IMR-90 (cell line): ENCODE measurements around the gene MIEF2. TPM values are rescaled to one million over a fixed set of nuclear protein-coding genes. Genes with fewer than 3 reads are reported as not detected.
A peak's percentile ranks its signal among the peaks of the same experiment; 100 is the strongest.

ENCODE experiments used
- ATAC-seq: fragments of 200-7000 bp; cut with Tn5 transposase; 2 replicates; pipeline ENCODE4 v1.9.1; 2020; ENCODE audit warnings: low read depth, mild to moderate bottlenecking, moderate library complexity
- BruUV-seq: library from RNA; stranded (reverse); fragments of 400-500 nt; replicated peaks from 2 replicates; lab custom pipeline; 2021; lab: Mats Ljungman, UMichigan
- CTCF ChIA-PET: fragments of 300-600 bp; formaldehyde crosslinking; extraction: SDS; loops from one replicate; lab custom pipeline; 2021; ENCODE audit warnings: antibody characterized with exemption; lab: Yijun Ruan, JAX
- POLR2A ChIA-PET: fragments of 300-600 bp; sonication (Branson Sonifier 250); formaldehyde crosslinking; loops from one replicate; lab custom pipeline; 2022; ENCODE audit warnings: antibody characterized with exemption; ENCODE audit not compliant: unreplicated experiment; lab: Charles Lee
- DNase-seq: peaks from one replicate; pipeline ENCODE4 v3.0.0; 2013
- H2AFZ ChIP-seq: replicated peaks from 2 replicates; pipeline ENCODE3; 2013; ENCODE audit warnings: low read length, mild to moderate bottlenecking; ENCODE audit not compliant: poor library complexity
- H2AK5ac ChIP-seq: 2 replicates; pipeline ENCODE4 v1.6.1; 2013; ENCODE audit warnings: low read depth, low read length, inconsistent platforms
- H2AK9ac ChIP-seq: replicated peaks from 2 replicates; pipeline ENCODE3; 2013; ENCODE audit warnings: mild to moderate bottlenecking, low read depth, low read length, moderate library complexity; ENCODE audit not compliant: poor library complexity
- H2BK120ac ChIP-seq: 2 replicates; pipeline ENCODE4 v1.6.1; 2013; ENCODE audit warnings: low read depth, low read length, inconsistent platforms
- H2BK15ac ChIP-seq: 3 replicates; pipeline ENCODE4 v1.6.1; 2013; ENCODE audit warnings: low read depth, low read length, inconsistent platforms
- H2BK20ac ChIP-seq: 2 replicates; pipeline ENCODE4 v1.6.1; 2013; ENCODE audit warnings: low read depth, mild to moderate bottlenecking, inconsistent platforms, low read length, moderate library complexity
- H2BK5ac ChIP-seq: 2 replicates; pipeline ENCODE4 v1.6.1; 2013; ENCODE audit warnings: mild to moderate bottlenecking, low read depth, low read length, inconsistent platforms; ENCODE audit not compliant: poor library complexity, severe bottlenecking
- H3K14ac ChIP-seq: replicated peaks from 2 replicates; pipeline ENCODE4 v1.6.1; 2013; ENCODE audit warnings: low read depth, low read length, inconsistent platforms
- H3K18ac ChIP-seq: 2 replicates; pipeline ENCODE4 v1.6.1; 2013; ENCODE audit warnings: low read depth, low read length, control low read depth
- H3K23ac ChIP-seq: 2 replicates; pipeline ENCODE4 v1.6.1; 2013; ENCODE audit warnings: low read depth, low read length, inconsistent platforms
- H3K27ac ChIP-seq: 2 replicates; pipeline ENCODE4 v1.5.1; 2013; ENCODE audit warnings: mild to moderate bottlenecking, control low read depth, low read length; ENCODE audit not compliant: insufficient read depth
- H3K27me3 ChIP-seq: 2 replicates; pipeline ENCODE4 v1.6.1; 2013; ENCODE audit warnings: low read length; ENCODE audit not compliant: control insufficient read depth, insufficient read depth
- H3K36me3 ChIP-seq: 2 replicates; pipeline ENCODE4 v1.6.1; 2013; ENCODE audit warnings: low read length, mixed read lengths; ENCODE audit not compliant: control insufficient read depth, insufficient read depth
- H3K4ac ChIP-seq: 2 replicates; pipeline ENCODE4 v1.6.1; 2013; ENCODE audit warnings: low read depth, low read length, inconsistent platforms
- H3K4me1 ChIP-seq: 2 replicates; pipeline ENCODE4 v1.6.1; 2013; ENCODE audit warnings: low read length, mixed read lengths; ENCODE audit not compliant: control insufficient read depth, insufficient read depth
- H3K4me2 ChIP-seq: 2 replicates; pipeline ENCODE4 v1.6.1; 2013; ENCODE audit warnings: low read depth, mild to moderate bottlenecking, control low read depth, low read length, moderate library complexity
- H3K4me3 ChIP-seq: 2 replicates; pipeline ENCODE4 v1.5.1; 2013; ENCODE audit warnings: low read depth, mild to moderate bottlenecking, control low read depth, low read length, moderate library complexity; ENCODE audit not compliant: insufficient read depth
- H3K56ac ChIP-seq: 2 replicates; pipeline ENCODE4 v1.6.1; 2013; ENCODE audit warnings: low read length, inconsistent platforms; ENCODE audit not compliant: insufficient read depth; ENCODE audit errors: extremely low read depth
- H3K79me1 ChIP-seq, 2 experiments: 2 replicates each; pipeline ENCODE4 v1.6.1; 2013; ENCODE audit warnings: low read length in 2 of 2, inconsistent platforms in 1 of 2, low read depth in 1 of 2
- H3K9ac ChIP-seq: 2 replicates; pipeline ENCODE4 v1.6.1; 2013; ENCODE audit warnings: low read depth, low read length, control low read depth
- H3K9me1 ChIP-seq: 2 replicates; pipeline ENCODE4 v1.6.1; 2013; ENCODE audit warnings: low read length, inconsistent platforms; ENCODE audit not compliant: insufficient read depth
- H3K9me3 ChIP-seq: 2 replicates; pipeline ENCODE4 v1.6.1; 2013; ENCODE audit warnings: low read length; ENCODE audit not compliant: control insufficient read depth, insufficient read depth
- H4K20me1 ChIP-seq: 2 replicates; pipeline ENCODE4 v1.6.1; 2013; ENCODE audit warnings: low read length, inconsistent platforms; ENCODE audit not compliant: insufficient read depth
- H4K5ac ChIP-seq: 2 replicates; pipeline ENCODE4 v1.6.1; 2013; ENCODE audit warnings: mild to moderate bottlenecking, low read depth, low read length, control low read depth
- H4K8ac ChIP-seq, 2 experiments: 2 replicates each; pipeline ENCODE4 v1.6.1; 2013; ENCODE audit warnings: low read depth in 2 of 2, low read length in 2 of 2, control low read depth in 1 of 2, inconsistent platforms in 1 of 2
- H4K91ac ChIP-seq: 2 replicates; pipeline ENCODE4 v1.6.1; 2013; ENCODE audit warnings: low read depth, low read length, inconsistent platforms; ENCODE audit not compliant: insufficient read depth
- CHD1 ChIP-seq: IDR thresholded peaks from 2 replicates; pipeline ENCODE4 v1.6.1; 2012; ENCODE audit warnings: low read depth, low read length, improper control_type of control experiment
- FOS ChIP-seq: fragments of 150-350 bp; IDR thresholded peaks from 2 replicates; pipeline ENCODE4 v1.6.1; 2016; ENCODE audit warnings: low read depth, low read length
- MAFK ChIP-seq: IDR thresholded peaks from 2 replicates; pipeline ENCODE4 v1.6.1; 2012; ENCODE audit warnings: low read depth, low read length, improper control_type of control experiment
- RCOR1 ChIP-seq: IDR thresholded peaks from 2 replicates; pipeline ENCODE4 v1.6.1; 2012; ENCODE audit warnings: mild to moderate bottlenecking, low read length, improper control_type of control experiment; ENCODE audit not compliant: insufficient replicate concordance
- WGBS, 2 experiments: methylation state at CpG; one replicate each; pipeline versions ENCODE4 v1.1.5 to v1.1.7; 2013; ENCODE audit warnings: missing lambda C conversion rate in 2 of 2; ENCODE audit not compliant: insufficient read length in 1 of 2; ENCODE audit errors: extremely low coverage in 2 of 2; 5-methylcytosine and 5-hydroxymethylcytosine counted together
- dilution Hi-C: fragments of 300-500 bp; cut with HindIII; formaldehyde crosslinking; loops from one replicate; pipeline ENCODE4 v1.14.3; 2018; ENCODE audit warnings: low sequenced_read_pairs; ENCODE audit not compliant: unreplicated experiment
- in situ Hi-C: fragments of 300-500 bp; cut with MboI; formaldehyde crosslinking; loops from 3 replicates; pipeline ENCODE4 v1.14.3; 2019; ENCODE audit warnings: low sequenced_read_pairs, inconsistent platforms, mixed read lengths
- intact Hi-C: fragments of 100-400 bp; cut with micrococcal nuclease; formaldehyde crosslinking; loops from 2 replicates; pipeline ENCODE4 v1.10.0; 2022
- polyA plus RNA-seq, 3 experiments: library from polyadenylated mRNA; depleted of rRNA; stranded (reverse); fragments of >200 nt; gene quantifications; 2 replicates each; pipeline ENCODE4 v1.2.3, GENCODE V29; 2012; ENCODE audit warnings: low replicate concordance in 1 of 3
- total RNA-seq: library from RNA; depleted of rRNA; stranded (reverse); fragments of >200 nt; gene quantifications from 2 replicates; pipeline ENCODE4 v1.2.3, GENCODE V29; 2012
- TF ChIP-seq, protein P1 (sequence below): conservative IDR thresholded peaks from 2 replicates; pipeline ENCODE4 v1.5.1; 2012; ENCODE audit warnings: mild to moderate bottlenecking, low read depth, low read length, improper control_type of control experiment

Gene MIEF2
- total and polyA plus RNA-seq, 2 of the 4 experiments (the other 2 are of a cell fraction) = 9.1 to 26.6 TPM

DNA sequence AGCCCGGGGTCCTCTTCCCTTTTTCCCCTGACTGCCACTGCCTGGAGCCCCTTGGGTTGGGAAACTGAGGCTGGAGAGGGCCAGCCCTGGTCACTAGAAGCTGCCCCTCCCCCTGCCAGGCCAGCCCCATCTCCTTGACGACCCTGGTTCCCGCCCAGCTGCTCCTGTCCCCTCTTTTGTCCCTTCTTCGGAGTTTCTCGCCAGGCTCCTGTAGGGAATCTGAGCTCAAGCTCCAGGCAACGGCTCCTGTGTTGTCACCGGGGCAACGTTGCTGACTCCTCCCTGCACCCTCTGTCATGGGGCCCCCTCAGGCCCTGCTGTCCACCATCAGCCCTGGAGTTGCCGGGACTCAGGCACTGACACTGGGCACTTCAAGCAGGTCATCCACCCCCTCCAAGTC is 29.3 kb upstream of the MIEF2 start:
- ChIA-PET CTCF (interaction anchor here (0.7 kb wide), 1 partner anchor 17 kb away, joined by 4 read pairs; no protein-coding TSS in a partner anchor), POLR2A (interaction anchor here (0.6 kb wide), 1 partner anchor 40 kb away, joined by 3 read pairs; no protein-coding TSS in a partner anchor)
- no peak overlapping the region for H3K4me2 ChIP-seq
- H3K56ac ChIP-seq = no peak overlapping the region
- H3K79me1 ChIP-seq = peaks cover 16 to 76% of the 10 kb centered on the region in 2 experiments
- H3K18ac ChIP-seq = no peak overlapping the region
- H4K8ac ChIP-seq = no peak overlapping the region
- H3K4me3 ChIP-seq = no peak overlapping the region
- no peak overlapping the region for H3K27ac ChIP-seq
- H2BK120ac ChIP-seq = no peak overlapping the region
- H3K9ac ChIP-seq = no peak overlapping the region
- H3K4me1 ChIP-seq = peaks cover 13% of the 10 kb centered on the region
- BruUV-seq = no TSS peak
- peaks cover 3% of the 10 kb centered on the region for H3K9me1 ChIP-seq
- WGBS, 2 experiments = 48% methylated on average over 7 of the region's 9 CpGs; no CpG with 5 or more reads in 1 of the 2 experiments
- H2BK15ac ChIP-seq = no peak overlapping the region
- no peaks in the 10 kb centered on the region for H3K9me3 ChIP-seq
- peaks cover 38% of the 10 kb centered on the region; the same call in 1 of the 2 replicates for H3K36me3 ChIP-seq
- H2BK5ac ChIP-seq = no peak overlapping the region
- H4K20me1 ChIP-seq = peaks cover 58% of the 10 kb centered on the region
- TF ChIP-seq, protein P1, sequence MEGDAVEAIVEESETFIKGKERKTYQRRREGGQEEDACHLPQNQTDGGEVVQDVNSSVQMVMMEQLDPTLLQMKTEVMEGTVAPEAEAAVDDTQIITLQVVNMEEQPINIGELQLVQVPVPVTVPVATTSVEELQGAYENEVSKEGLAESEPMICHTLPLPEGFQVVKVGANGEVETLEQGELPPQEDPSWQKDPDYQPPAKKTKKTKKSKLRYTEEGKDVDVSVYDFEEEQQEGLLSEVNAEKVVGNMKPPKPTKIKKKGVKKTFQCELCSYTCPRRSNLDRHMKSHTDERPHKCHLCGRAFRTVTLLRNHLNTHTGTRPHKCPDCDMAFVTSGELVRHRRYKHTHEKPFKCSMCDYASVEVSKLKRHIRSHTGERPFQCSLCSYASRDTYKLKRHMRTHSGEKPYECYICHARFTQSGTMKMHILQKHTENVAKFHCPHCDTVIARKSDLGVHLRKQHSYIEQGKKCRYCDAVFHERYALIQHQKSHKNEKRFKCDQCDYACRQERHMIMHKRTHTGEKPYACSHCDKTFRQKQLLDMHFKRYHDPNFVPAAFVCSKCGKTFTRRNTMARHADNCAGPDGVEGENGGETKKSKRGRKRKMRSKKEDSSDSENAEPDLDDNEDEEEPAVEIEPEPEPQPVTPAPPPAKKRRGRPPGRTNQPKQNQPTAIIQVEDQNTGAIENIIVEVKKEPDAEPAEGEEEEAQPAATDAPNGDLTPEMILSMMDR = no peak
- no peak for TF ChIP-seq MAFK
- no peak for TF ChIP-seq RCOR1
- no peak for TF ChIP-seq CHD1
- TF ChIP-seq FOS = no peak
- no peak overlapping the region for H4K5ac ChIP-seq
- H2AK5ac ChIP-seq = no peak overlapping the region
- H2AFZ ChIP-seq = peak overlapping the region; percentile 36
- H3K14ac ChIP-seq = no peak overlapping the region
- H2BK20ac ChIP-seq = no peak overlapping the region
- in situ Hi-C loops (no loop called here), dilution Hi-C loops (no loop called here), intact Hi-C loops (no loop called here)
- no peak overlapping the region for H3K4ac ChIP-seq
- no peak for DNase-seq
- no peak for ATAC-seq
- H3K23ac ChIP-seq = no peak overlapping the region
- no peak overlapping the region for H4K91ac ChIP-seq
- no peaks in the 10 kb centered on the region for H3K27me3 ChIP-seq
- H2AK9ac ChIP-seq = no peak overlapping the region
